ENCODE measurements around the gene GPR6.

GPR6 gene

DNA sequence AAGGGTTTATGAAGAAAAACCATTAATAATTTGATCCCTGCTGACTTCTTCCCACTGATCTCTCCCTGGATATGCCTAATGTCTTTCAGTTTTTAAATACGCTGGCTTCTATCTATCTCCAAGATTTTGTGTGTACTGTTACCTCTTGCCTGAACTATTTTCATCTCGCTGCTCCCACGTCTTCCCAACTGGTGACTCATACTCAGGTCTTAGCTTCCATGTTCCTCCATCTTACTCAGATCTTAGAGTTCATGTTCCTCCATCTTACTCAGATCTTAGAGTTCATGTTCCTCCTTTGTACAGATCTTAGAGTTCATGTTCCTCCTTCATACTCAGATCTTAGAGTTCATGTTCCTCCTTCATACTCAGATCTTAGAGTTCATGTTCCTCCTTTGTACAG lies 21.6 kb downstream of the GPR6 start:
- no peaks in the 10 kb centered on the region for H3K36me3 ChIP-seq (ENCODE audit: control insufficient read depth, insufficient read depth, low read length)
- peaks cover 3% of the 10 kb centered on the region; the same call in 1 of the 2 replicates for H3K27me3 ChIP-seq (ENCODE audit: control insufficient read depth, insufficient read depth, low read length)
- H3K4me3 ChIP-seq (ENCODE audit: low read depth, low read length), result no peak overlapping the region
- no peaks in the 10 kb centered on the region for H3K9me3 ChIP-seq (ENCODE audit: control insufficient read depth, insufficient read depth, low read depth, low read length)
- no peaks in the 10 kb centered on the region for H3K4me1 ChIP-seq (ENCODE audit: control insufficient read depth, insufficient read depth, low read length)
- H3K9ac ChIP-seq (ENCODE audit: low read length), result no peak overlapping the region
- H3K27ac ChIP-seq (ENCODE audit: low read depth, low read length), result no peak overlapping the region

DNA sequence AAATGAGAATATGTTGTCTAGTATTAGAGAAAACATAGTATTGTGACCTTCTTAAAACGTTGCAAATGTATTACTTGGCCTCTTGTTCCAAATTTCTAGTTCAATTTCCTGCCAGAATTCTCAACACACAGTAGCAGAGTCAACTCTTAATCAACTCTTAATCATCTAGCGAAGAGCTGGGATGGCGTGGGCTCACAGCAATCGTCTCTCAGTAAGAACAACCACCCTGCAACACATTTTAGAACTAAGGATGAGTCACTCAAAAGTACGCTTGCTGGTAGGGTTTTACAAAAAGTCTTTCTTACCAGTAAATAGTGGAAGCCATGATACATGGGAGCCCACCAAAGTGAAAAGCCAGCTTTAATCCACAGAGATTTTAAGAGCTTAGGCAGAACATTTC lies 24.6 kb downstream of the GPR6 start:
- no peak overlapping the region for H3K27ac ChIP-seq (ENCODE audit: low read depth, low read length)
- no peak overlapping the region for H3K4me3 ChIP-seq (ENCODE audit: low read depth, low read length)
- peaks cover 3% of the 10 kb centered on the region; the same call in 1 of the 2 replicates for H3K27me3 ChIP-seq (ENCODE audit: control insufficient read depth, insufficient read depth, low read length)
- no peaks in the 10 kb centered on the region for H3K4me1 ChIP-seq (ENCODE audit: control insufficient read depth, insufficient read depth, low read length)
- H3K36me3 ChIP-seq (ENCODE audit: control insufficient read depth, insufficient read depth, low read length), result no peaks in the 10 kb centered on the region
- H3K9me3 ChIP-seq (ENCODE audit: control insufficient read depth, insufficient read depth, low read depth, low read length), result no peaks in the 10 kb centered on the region
- H3K9ac ChIP-seq (ENCODE audit: low read length), result no peak overlapping the region

DNA sequence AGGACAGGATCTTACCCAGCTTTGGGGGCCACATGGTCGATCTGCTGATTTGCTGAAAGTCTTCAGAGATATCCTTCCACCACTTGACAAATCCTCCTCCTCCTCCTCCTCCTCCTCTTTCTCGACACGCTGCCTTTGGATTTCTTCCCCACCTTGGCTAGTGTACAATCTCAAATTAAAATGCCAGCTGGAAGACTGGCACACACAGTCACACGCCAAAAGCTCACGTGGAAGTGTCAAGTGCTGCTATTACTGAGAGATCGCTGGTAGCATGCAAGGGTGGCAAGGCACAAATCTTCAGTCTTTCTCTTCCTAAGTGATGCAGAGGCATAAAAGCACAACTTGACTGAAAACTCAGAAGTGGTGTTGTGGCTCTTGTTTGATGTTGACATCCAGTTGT lies 35.3 kb downstream of the GPR6 start:
- no peaks in the 10 kb centered on the region for H3K36me3 ChIP-seq (ENCODE audit: control insufficient read depth, insufficient read depth, low read length)
- H3K27ac ChIP-seq (ENCODE audit: low read depth, low read length), result no peak overlapping the region
- no peak overlapping the region for H3K4me3 ChIP-seq (ENCODE audit: low read depth, low read length)
- no peaks in the 10 kb centered on the region for H3K4me1 ChIP-seq (ENCODE audit: control insufficient read depth, insufficient read depth, low read length)
- H3K27me3 ChIP-seq (ENCODE audit: control insufficient read depth, insufficient read depth, low read length), result no peaks in the 10 kb centered on the region
- H3K9ac ChIP-seq (ENCODE audit: low read length), result no peak overlapping the region
- peaks cover 3% of the 10 kb centered on the region; the same call in 1 of the 2 replicates for H3K9me3 ChIP-seq (ENCODE audit: control insufficient read depth, insufficient read depth, low read depth, low read length)

DNA sequence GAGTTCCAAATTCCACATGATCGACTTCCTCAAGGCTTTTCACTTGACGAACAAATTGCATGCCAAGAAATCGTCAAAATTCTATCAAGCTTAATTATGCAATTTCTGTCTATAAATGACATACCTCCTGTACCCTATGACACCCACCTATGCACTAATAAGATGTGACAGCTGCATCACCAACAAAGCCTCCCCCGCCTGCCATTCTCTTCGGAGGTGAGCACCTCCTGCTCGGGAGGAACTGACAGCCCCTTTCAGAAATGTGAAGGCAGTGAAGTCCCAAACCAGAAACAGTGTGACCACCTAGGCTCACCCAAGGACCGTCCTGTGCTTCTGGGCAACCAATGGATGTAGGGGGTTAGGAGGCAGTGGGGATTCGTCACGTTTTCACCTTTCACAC lies 37.1 kb downstream of the GPR6 start:
- H3K4me1 ChIP-seq (ENCODE audit: control insufficient read depth, insufficient read depth, low read length), result no peaks in the 10 kb centered on the region
- no peak overlapping the region for H3K9ac ChIP-seq (ENCODE audit: low read length)
- peaks cover 3% of the 10 kb centered on the region; the same call in 1 of the 2 replicates for H3K9me3 ChIP-seq (ENCODE audit: control insufficient read depth, insufficient read depth, low read depth, low read length)
- H3K27ac ChIP-seq (ENCODE audit: low read depth, low read length), result no peak overlapping the region
- no peaks in the 10 kb centered on the region for H3K36me3 ChIP-seq (ENCODE audit: control insufficient read depth, insufficient read depth, low read length)
- H3K27me3 ChIP-seq (ENCODE audit: control insufficient read depth, insufficient read depth, low read length), result no peaks in the 10 kb centered on the region
- H3K4me3 ChIP-seq (ENCODE audit: low read depth, low read length), result no peak overlapping the region

- no peak overlapping the region for H3K9ac ChIP-seq (ENCODE audit: low read length)
- H3K4me3 ChIP-seq (ENCODE audit: low read depth, low read length), result no peak overlapping the region
- no peaks in the 10 kb centered on the region for H3K36me3 ChIP-seq (ENCODE audit: control insufficient read depth, insufficient read depth, low read length)
- no peaks in the 10 kb centered on the region for H3K27me3 ChIP-seq (ENCODE audit: control insufficient read depth, insufficient read depth, low read length)
- no peaks in the 10 kb centered on the region for H3K9me3 ChIP-seq (ENCODE audit: control insufficient read depth, insufficient read depth, low read depth, low read length)
- no peak overlapping the region for H3K27ac ChIP-seq (ENCODE audit: low read depth, low read length)
- H3K4me1 ChIP-seq (ENCODE audit: control insufficient read depth, insufficient read depth, low read length), result no peaks in the 10 kb centered on the region
Measured at GRCh38 chr6:110017306-110017705, 39.2 kb downstream of the GPR6 start.

- Histone ChIP-seq H3K4me3 (ENCODE audit: low read depth, low read length) (no peak overlapping the region), H3K27ac (ENCODE audit: low read depth, low read length) (no peak overlapping the region), H3K27me3 (ENCODE audit: control insufficient read depth, insufficient read depth, low read length) (no peaks in the 10 kb centered on the region), H3K36me3 (ENCODE audit: control insufficient read depth, insufficient read depth, low read length) (no peaks in the 10 kb centered on the region), H3K4me1 (ENCODE audit: control insufficient read depth, insufficient read depth, low read length) (no peaks in the 10 kb centered on the region), H3K9ac (ENCODE audit: low read length) (no peak overlapping the region), H3K9me3 (ENCODE audit: control insufficient read depth, insufficient read depth, low read depth, low read length) (no peaks in the 10 kb centered on the region)
Measured at GRCh38 chr6:110017946-110018345, 39.8 kb downstream of the GPR6 start.

DNA sequence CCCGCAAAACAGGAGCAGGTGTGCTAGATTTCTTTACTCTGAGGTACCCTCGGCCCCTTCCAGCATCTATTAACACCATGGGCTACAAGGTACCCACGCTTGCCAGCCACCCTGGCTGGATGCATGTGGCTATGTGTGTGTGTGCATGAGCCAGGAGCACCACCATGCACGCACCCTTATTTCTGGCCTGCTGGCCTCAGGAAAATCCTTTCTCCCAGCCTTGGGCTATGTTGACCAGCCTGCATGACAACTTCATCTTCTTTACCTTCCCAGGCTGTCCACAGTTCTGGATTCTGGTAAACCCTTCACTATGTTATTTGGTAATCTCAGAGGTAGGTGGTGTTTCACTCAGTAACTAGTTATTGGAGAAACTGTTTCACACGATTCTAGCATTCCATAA lies 40.4 kb downstream of the GPR6 start:
- Histone ChIP-seq H3K4me1 (ENCODE audit: control insufficient read depth, insufficient read depth, low read length) (no peaks in the 10 kb centered on the region), H3K27me3 (ENCODE audit: control insufficient read depth, insufficient read depth, low read length) (no peaks in the 10 kb centered on the region), H3K27ac (ENCODE audit: low read depth, low read length) (no peak overlapping the region), H3K4me3 (ENCODE audit: low read depth, low read length) (no peak overlapping the region), H3K9ac (ENCODE audit: low read length) (no peak overlapping the region), H3K9me3 (ENCODE audit: control insufficient read depth, insufficient read depth, low read depth, low read length) (no peaks in the 10 kb centered on the region), H3K36me3 (ENCODE audit: control insufficient read depth, insufficient read depth, low read length) (no peaks in the 10 kb centered on the region)

- no peaks in the 10 kb centered on the region for H3K4me1 ChIP-seq (ENCODE audit: control insufficient read depth, insufficient read depth, low read length)
- H3K27me3 ChIP-seq (ENCODE audit: control insufficient read depth, insufficient read depth, low read length), result no peaks in the 10 kb centered on the region
- H3K9ac ChIP-seq (ENCODE audit: low read length), result no peak overlapping the region
- H3K4me3 ChIP-seq (ENCODE audit: low read depth, low read length), result no peak overlapping the region
- no peak overlapping the region for H3K27ac ChIP-seq (ENCODE audit: low read depth, low read length)
- peaks cover 5% of the 10 kb centered on the region; the same call in 1 of the 2 replicates for H3K9me3 ChIP-seq (ENCODE audit: control insufficient read depth, insufficient read depth, low read depth, low read length)
- no peaks in the 10 kb centered on the region for H3K36me3 ChIP-seq (ENCODE audit: control insufficient read depth, insufficient read depth, low read length)
Measured at GRCh38 chr6:110020888-110021287, 42.8 kb downstream of the GPR6 start.

DNA sequence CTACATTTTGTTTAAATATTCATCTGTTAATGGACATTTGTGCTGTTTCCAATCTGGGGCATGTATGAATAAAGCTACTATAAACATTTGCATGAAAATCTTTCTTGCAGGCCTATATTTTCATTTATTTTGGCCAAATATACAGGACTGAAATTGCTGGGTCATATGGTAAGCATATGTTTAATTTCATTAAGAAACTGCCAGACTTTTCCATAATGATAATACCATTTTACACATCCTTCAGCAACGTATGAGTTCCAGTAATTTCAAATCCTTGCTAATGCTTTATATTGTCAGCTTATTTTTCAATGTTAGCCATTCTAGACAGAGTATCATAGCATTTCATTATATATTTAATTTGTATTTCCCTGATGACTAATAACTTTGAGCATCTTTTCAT lies 51.0 kb downstream of the GPR6 start:
- Histone ChIP-seq H3K27me3 (ENCODE audit: control insufficient read depth, insufficient read depth, low read length) (no peaks in the 10 kb centered on the region), H3K27ac (ENCODE audit: low read depth, low read length) (no peak overlapping the region), H3K9me3 (ENCODE audit: control insufficient read depth, insufficient read depth, low read depth, low read length) (peaks cover 5% of the 10 kb centered on the region; the same call in 1 of the 2 replicates), H3K4me1 (ENCODE audit: control insufficient read depth, insufficient read depth, low read length) (no peaks in the 10 kb centered on the region), H3K9ac (ENCODE audit: low read length) (no peak overlapping the region), H3K36me3 (ENCODE audit: control insufficient read depth, insufficient read depth, low read length) (no peaks in the 10 kb centered on the region), H3K4me3 (ENCODE audit: low read depth, low read length) (no peak overlapping the region)

All from HUES6 (cell line).